Dendritic cell treated with granulocyte-macrophage colony-stimulating factor and Interleukin-4, amounts not matched to agents 40 ng/mL and 50 ng/mL, for 4 days (primary cell): ENCODE data around the gene RNPEP.

Source experiments
- H3K27ac Mint-ChIP-seq: one replicate; pipeline ENCODE4 v1.8.0; 2022; ENCODE audit warnings: mild to moderate bottlenecking, mixed read lengths
- H3K27me3 Mint-ChIP-seq: one replicate; pipeline ENCODE4 v1.8.0; 2022; ENCODE audit warnings: mild to moderate bottlenecking, mixed read lengths
- H3K36me3 Mint-ChIP-seq: one replicate; pipeline ENCODE4 v1.8.0; 2022; ENCODE audit warnings: low read depth, mixed read lengths
- H3K4me1 Mint-ChIP-seq: one replicate; pipeline ENCODE4 v1.8.0; 2022; ENCODE audit warnings: low read depth, mixed read lengths
- H3K4me3 Mint-ChIP-seq: one replicate; pipeline ENCODE4 v1.8.0; 2022; ENCODE audit warnings: mild to moderate bottlenecking, moderate library complexity, mixed read lengths
- H3K9me3 Mint-ChIP-seq: one replicate; pipeline ENCODE4 v1.8.0; 2022; ENCODE audit warnings: mixed read lengths
- intact Hi-C: fragments of 100-400 bp; cut with micrococcal nuclease; formaldehyde crosslinking; loops from one replicate; pipeline ENCODE4 v1.15.0; 2022

RNPEP gene

DNA sequence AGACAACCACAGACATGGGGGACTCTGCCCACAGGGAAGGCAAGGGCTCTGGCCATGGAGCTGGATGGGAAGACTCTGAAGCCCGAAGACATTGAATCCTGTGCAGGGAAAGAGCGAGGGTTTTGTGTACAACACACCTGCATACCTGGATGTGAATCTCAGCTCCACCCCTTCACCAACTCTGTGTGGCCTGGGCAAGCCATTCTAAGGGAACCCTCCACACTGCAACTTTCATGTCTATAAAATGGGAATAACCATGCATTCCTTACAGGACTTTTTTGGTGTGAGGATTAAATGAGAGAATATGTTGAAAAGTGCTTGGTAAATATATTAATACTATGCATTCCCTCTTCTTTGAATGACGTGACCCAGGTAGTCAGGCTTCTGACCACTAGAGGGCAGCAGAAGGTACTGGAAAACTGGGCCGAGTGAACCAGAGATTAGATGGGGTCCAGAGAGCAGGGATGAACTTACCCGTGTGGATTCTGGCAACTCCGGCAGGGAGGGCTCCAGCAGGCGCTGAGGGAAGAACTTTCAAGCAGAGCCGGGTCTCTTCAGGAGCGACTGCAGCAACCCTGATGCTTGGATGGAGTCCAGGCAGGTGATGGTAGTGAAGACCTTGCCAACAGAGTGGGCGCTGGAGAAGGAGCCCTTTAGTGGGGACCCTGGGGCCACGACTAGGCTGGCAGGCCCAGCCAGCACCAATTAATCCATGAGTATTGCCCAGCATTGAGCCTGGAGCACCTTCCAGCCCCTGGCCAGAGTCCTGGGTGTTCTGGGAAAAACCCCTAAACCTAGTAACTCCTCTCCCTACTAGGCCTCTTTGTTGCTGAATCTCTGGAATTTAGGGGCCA lies 27.1 kb downstream of the RNPEP start:
- H3K9me3 Mint-ChIP-seq = no peaks in the 10 kb centered on the region
- H3K36me3 Mint-ChIP-seq = peaks cover 64% of the 10 kb centered on the region
- H3K4me3 Mint-ChIP-seq = no peak overlapping the region
- no peaks in the 10 kb centered on the region for H3K4me1 Mint-ChIP-seq
- no peak overlapping the region for H3K27ac Mint-ChIP-seq
- H3K27me3 Mint-ChIP-seq = no peaks in the 10 kb centered on the region
- intact Hi-C loops = loop anchor here (1.0 kb wide), 1 partner anchor 110 kb away; no protein-coding TSS in a partner anchor

DNA sequence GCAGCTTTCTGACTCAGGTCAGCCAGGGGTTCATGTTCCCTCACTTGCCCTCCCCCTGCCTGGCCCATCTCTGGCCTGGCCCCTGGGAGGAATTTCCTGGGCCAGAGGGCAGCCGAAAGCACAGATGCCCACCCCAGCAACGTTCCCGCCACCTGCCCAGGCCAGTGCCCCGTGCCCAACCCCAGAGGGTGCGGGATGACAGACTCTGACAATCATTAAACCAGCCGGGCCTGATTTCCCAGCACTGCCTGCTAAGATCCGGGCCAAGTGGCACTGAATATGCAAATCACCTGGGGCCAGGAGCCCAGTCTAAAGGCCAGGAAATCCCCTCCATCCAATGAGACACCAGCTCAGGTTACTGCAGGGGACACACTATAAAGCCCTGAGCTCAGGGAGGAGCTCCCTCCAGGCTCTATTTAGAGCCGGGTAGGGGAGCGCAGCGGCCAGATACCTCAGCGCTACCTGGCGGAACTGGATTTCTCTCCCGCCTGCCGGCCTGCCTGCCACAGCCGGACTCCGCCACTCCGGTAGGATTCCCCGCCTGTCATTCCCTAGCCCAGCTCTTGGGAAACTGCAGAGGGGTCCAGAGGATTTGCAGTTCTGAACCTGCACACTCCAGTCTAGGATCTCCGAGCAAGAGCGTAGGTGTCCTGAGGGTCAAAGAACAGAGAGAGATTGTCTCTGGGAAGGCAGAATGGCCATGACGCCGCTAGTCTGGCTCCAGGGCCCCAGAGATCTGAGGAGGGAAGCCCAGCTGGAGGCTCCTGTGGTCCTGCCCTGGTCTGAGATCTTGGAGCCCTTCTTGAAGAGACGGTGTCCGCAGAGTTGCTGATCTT lies 27.9 kb downstream of the RNPEP start, which contains the start of gene ELF3:
TSS of gene ELF3 (plus strand) at position 408 of the 836 bp plus-strand sequence. CDS start 550 bp downstream, outside the sequence.
- peaks cover 64% of the 10 kb centered on the region for H3K36me3 Mint-ChIP-seq
- no peaks in the 10 kb centered on the region for H3K9me3 Mint-ChIP-seq
- H3K27me3 Mint-ChIP-seq = no peaks in the 10 kb centered on the region
- intact Hi-C loops = no loop called here
- no peaks in the 10 kb centered on the region for H3K4me1 Mint-ChIP-seq
- H3K27ac Mint-ChIP-seq = no peak within 1 kb of the TSS
- no peak within 1 kb of the TSS for H3K4me3 Mint-ChIP-seq

DNA sequence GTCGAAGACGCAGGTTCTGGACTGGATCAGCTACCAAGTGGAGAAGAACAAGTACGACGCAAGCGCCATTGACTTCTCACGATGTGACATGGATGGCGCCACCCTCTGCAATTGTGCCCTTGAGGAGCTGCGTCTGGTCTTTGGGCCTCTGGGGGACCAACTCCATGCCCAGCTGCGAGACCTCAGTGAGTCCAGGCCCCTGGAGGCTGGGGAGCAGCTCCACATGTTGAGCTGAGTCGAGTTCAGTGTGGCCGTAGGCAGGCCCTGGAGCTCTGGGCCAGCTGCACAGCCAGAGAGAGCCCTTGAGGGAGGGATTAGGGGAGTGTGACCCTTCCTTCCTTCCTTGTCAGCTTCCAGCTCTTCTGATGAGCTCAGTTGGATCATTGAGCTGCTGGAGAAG lies 29.5 kb downstream of the RNPEP start:
- Mint-ChIP-seq H3K27me3 (no peaks in the 10 kb centered on the region), H3K4me1 (no peaks in the 10 kb centered on the region), H3K36me3 (peaks cover 53% of the 10 kb centered on the region), H3K27ac (no peak overlapping the region), H3K9me3 (no peaks in the 10 kb centered on the region), H3K4me3 (no peak overlapping the region)
- intact Hi-C loops = no loop called here

DNA sequence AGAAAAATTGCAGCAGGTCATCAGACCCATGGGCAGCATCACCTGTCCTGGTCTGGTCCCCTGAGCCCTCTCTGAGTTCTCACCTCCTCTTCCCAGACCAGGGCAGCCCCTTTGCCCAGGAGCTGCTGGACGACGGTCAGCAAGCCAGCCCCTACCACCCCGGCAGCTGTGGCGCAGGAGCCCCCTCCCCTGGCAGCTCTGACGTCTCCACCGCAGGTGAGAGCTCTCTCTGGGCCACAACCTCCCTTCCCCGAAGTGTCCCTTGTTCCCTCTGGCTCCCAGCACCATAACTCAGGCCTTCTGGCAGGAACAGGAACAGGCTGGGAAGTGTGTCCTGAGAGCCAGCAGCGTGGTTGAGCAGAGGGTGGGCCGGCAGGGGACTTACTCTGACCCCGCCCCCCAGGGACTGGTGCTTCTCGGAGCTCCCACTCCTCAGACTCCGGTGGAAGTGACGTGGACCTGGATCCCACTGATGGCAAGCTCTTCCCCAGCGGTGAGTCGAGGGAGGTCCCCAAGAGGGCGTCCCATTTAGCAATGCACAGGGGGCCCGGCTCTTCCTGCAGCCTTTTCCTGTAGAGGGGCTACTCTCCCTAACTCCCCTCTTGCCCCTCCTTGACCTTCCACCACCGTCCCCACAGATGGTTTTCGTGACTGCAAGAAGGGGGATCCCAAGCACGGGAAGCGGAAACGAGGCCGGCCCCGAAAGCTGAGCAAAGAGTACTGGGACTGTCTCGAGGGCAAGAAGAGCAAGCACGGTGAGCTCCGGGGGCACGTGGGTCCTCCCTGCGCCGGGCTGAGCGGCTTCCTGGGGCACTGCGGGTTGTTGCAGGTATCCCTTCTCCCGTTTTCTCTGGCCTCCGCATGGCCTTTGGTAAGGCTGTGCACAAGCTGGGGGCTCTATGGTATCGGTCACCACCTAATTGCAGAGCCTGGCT lies 30.4 kb downstream of the RNPEP start:
- no peaks in the 10 kb centered on the region for H3K4me1 Mint-ChIP-seq
- H3K27me3 Mint-ChIP-seq = no peaks in the 10 kb centered on the region
- no peak overlapping the region for H3K27ac Mint-ChIP-seq
- intact Hi-C loops = no loop called here
- H3K36me3 Mint-ChIP-seq = peaks cover 45% of the 10 kb centered on the region
- H3K4me3 Mint-ChIP-seq = no peak overlapping the region
- no peaks in the 10 kb centered on the region for H3K9me3 Mint-ChIP-seq

DNA sequence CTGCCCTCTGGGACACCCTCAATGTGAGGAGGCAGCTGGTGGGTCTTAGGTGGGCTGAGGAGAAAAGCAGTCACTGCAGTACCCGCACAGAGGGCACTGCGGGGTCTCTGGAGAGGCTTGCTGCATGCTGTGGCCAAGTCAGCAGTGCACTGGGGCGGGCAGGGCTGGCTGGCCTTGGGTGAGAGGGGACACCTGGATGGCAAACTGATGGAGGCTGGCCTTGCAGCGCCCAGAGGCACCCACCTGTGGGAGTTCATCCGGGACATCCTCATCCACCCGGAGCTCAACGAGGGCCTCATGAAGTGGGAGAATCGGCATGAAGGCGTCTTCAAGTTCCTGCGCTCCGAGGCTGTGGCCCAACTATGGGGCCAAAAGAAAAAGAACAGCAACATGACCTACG lies 31.2 kb downstream of the RNPEP start:
- no peaks in the 10 kb centered on the region for H3K4me1 Mint-ChIP-seq
- no peak overlapping the region for H3K4me3 Mint-ChIP-seq
- no peaks in the 10 kb centered on the region for H3K27me3 Mint-ChIP-seq
- intact Hi-C loops = no loop called here
- H3K9me3 Mint-ChIP-seq = no peaks in the 10 kb centered on the region
- H3K36me3 Mint-ChIP-seq = peaks cover 37% of the 10 kb centered on the region
- no peak overlapping the region for H3K27ac Mint-ChIP-seq

DNA sequence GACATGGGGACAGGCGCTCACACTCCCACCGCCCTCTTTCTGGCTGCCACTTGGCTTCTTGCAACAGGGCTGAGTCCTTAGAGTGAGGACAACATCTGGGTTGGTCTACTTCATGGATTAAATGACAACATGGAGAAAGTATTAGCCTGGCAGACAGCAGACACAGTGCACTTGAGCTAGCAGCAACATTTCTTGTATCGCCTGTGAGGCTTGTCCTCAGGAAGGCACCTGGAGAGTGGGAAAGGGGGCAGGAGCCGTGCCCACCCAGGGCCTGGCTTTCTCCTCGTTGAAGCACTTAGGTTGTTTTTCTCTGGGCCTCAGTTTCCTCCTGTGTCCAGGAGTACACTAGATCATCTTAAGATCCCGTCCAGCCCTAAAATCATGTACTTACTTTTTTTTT lies 31.6 kb downstream of the RNPEP start:
- no peak overlapping the region for H3K4me3 Mint-ChIP-seq
- H3K27me3 Mint-ChIP-seq = no peaks in the 10 kb centered on the region
- H3K9me3 Mint-ChIP-seq = no peaks in the 10 kb centered on the region
- intact Hi-C loops = no loop called here
- H3K27ac Mint-ChIP-seq = no peak overlapping the region
- H3K4me1 Mint-ChIP-seq = no peaks in the 10 kb centered on the region
- H3K36me3 Mint-ChIP-seq = peaks cover 32% of the 10 kb centered on the region

DNA sequence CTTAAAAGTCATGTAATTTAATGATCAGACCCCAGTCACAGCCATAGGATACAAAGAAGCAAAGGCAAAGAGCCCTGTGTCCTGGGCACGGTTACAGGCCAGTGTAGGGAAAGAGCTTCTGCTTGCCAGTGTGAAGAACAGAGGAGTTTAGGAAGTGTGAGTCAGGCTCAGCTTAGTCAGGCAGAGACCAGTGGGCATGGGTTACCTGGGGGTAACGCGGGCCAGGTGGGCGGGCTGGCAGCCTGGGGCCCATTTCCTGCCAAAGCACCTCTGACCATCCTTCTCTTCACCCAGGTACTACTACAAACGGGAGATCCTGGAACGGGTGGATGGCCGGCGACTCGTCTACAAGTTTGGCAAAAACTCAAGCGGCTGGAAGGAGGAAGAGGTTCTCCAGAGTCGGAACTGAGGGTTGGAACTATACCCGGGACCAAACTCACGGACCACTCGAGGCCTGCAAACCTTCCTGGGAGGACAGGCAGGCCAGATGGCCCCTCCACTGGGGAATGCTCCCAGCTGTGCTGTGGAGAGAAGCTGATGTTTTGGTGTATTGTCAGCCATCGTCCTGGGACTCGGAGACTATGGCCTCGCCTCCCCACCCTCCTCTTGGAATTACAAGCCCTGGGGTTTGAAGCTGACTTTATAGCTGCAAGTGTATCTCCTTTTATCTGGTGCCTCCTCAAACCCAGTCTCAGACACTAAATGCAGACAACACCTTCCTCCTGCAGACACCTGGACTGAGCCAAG lies 32.6 kb downstream of the RNPEP start:
- Mint-ChIP-seq H3K36me3 (peaks cover 29% of the 10 kb centered on the region), H3K9me3 (no peaks in the 10 kb centered on the region), H3K4me1 (no peaks in the 10 kb centered on the region), H3K4me3 (no peak overlapping the region), H3K27ac (no peak overlapping the region), H3K27me3 (no peaks in the 10 kb centered on the region)
- intact Hi-C loops = no loop called here

DNA sequence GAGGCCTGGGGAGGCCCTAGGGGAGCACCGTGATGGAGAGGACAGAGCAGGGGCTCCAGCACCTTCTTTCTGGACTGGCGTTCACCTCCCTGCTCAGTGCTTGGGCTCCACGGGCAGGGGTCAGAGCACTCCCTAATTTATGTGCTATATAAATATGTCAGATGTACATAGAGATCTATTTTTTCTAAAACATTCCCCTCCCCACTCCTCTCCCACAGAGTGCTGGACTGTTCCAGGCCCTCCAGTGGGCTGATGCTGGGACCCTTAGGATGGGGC lies 33.2 kb downstream of the RNPEP start:
- no peak overlapping the region for H3K27ac Mint-ChIP-seq
- H3K4me3 Mint-ChIP-seq = no peak overlapping the region
- no peaks in the 10 kb centered on the region for H3K4me1 Mint-ChIP-seq
- peaks cover 26% of the 10 kb centered on the region for H3K36me3 Mint-ChIP-seq
- no peaks in the 10 kb centered on the region for H3K9me3 Mint-ChIP-seq
- intact Hi-C loops = no loop called here
- H3K27me3 Mint-ChIP-seq = no peaks in the 10 kb centered on the region

DNA sequence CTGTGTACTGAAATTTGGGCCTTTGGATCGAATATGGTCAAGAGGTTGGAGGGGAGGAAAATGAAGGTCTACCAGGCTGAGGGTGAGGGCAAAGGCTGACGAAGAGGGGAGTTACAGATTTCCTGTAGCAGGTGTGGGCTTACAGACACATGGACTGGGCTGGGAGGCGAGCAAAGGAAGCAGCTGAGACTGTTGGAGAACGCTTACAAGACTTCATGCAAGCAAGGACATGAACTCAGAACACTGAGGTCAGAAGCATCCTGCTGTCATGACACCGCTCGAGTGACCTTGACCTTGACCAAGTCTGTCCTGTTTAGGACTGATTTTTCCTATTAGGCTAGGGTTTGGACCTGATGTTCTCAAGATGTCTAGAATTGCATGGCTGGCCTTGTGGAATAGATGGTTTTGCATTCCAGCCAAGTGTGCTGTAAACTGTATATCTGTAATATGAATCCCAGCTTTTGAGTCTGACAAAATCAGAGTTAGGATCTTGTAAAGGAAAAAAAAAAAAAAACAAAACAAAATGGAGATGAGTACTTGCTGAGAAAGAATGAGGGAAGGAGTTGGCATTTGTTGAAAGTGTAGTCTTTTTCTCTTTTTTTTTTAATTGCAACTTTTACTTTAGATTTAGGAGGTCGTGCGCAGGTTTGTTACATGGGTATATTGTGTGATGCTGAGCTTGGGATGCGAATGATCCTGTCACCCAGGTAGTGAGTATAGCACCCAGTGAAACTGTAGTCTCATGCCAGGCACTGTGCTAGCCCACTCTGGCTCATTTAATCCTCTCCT lies 33.8 kb downstream of the RNPEP start:
- no peaks in the 10 kb centered on the region for H3K27me3 Mint-ChIP-seq
- no peak overlapping the region for H3K4me3 Mint-ChIP-seq
- peaks cover 26% of the 10 kb centered on the region for H3K36me3 Mint-ChIP-seq
- intact Hi-C loops = no loop called here
- no peaks in the 10 kb centered on the region for H3K9me3 Mint-ChIP-seq
- H3K4me1 Mint-ChIP-seq = no peaks in the 10 kb centered on the region
- no peak overlapping the region for H3K27ac Mint-ChIP-seq

DNA sequence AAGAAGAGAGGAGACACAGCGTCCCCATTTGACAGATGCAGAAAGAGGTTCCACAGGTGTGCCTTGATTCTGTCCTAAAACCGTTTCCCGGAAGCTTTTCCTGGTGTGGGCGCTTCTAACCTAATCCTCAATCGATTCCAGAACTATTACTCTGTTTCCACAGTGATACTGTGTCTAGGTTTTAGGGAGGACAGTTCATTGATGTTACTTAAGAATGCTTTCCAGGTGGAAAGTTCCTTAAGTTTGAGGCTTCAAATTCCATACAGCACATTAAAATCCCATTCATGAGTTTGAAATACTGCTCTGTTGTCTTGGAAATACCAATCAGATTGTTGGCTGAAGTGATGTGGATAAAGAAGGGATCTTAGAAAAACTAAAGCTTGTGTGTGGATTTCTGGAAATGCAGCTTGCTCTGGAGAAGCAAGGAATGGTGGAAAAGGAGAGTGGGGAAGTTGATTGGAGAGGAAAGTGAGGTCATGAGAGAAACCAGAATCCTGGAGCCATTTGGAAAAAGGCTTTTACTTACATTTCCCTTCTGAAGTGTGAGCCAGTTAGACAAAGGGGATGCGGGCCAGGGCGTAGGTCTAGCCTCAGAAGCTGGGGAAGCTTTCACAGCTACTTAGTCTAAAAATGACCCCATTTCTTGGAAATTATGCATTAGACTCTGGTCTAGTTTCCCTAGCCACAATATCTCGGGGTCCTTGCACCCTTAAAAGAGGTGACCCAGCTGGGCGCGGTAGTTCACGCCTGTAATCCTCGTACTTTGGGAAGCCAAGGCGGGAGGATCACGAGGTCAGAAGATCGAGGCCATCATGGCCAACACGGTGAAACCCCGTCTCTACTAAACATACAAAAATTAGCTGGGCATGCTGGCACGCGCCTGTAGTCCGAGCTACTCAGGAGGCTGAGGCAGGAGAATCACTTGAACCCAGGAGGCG lies 34.6 kb downstream of the RNPEP start:
- H3K4me1 Mint-ChIP-seq = no peaks in the 10 kb centered on the region
- H3K27ac Mint-ChIP-seq = no peak overlapping the region
- intact Hi-C loops = no loop called here
- peaks cover 26% of the 10 kb centered on the region for H3K36me3 Mint-ChIP-seq
- no peaks in the 10 kb centered on the region for H3K27me3 Mint-ChIP-seq
- H3K9me3 Mint-ChIP-seq = no peaks in the 10 kb centered on the region
- no peak overlapping the region for H3K4me3 Mint-ChIP-seq

DNA sequence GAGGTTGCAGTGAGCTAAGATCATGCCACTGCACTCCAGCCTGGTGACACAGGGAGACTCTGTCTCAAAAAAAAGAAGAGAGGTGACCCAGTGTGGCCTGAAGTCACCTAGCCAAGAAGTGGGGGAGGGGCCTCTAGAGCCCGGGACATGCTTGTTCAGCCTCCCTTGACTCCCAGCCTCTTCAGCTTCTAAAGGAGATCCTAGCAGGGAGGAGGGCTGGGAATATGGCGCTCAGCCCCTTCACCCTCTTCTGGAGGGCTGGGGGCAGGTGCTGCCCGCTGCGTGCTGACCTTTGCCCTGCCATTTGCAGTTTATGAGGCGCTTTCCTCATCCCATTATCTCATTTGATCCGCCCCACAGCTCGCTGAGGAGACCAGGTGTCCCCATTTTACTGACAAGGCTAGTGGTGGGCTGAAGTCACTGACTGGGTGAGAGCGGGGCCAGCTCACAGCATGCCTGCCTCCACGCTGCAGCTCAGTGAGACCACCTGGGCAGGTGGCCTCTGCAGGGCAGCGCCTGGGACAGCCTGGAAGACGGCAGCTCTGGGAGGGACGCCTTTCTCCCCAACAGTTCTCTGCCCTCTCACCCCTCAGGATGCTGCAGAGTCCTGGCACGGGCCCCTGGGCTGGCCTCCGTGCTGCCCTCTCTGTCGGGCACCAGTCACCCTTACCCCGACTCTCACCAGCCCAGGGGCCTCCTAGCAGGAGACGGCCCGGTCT lies 35.5 kb downstream of the RNPEP start:
- no peak overlapping the region for H3K27ac Mint-ChIP-seq
- peaks cover 25% of the 10 kb centered on the region for H3K36me3 Mint-ChIP-seq
- intact Hi-C loops = no loop called here
- no peak overlapping the region for H3K4me3 Mint-ChIP-seq
- H3K27me3 Mint-ChIP-seq = peaks cover 3% of the 10 kb centered on the region
- H3K9me3 Mint-ChIP-seq = no peaks in the 10 kb centered on the region
- H3K4me1 Mint-ChIP-seq = no peaks in the 10 kb centered on the region
